ENCODE results near the gene APOA5.

DNA sequence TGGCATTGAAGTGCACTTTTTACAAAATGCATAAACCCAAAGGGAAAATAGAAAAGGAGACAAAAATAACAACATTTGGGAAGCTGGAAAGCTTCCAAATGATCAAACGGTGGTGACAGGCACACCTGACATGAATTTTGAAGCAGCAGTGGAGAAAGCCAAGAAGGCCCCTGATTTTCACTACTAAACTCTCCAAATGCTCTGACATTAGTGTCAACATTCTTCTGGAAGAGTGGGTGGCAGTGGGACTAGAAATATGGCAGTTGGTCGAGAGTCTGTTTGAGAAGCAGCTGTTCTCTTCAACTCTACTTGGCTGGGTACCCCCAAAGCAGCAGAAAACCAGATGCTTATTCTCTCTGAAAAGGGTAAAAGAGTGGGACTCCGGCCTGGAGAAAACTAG lies 12.3 kb upstream of the APOA5 start:
- TF ChIP-seq EZH2phosphoT487 (IDR thresholded peaks at IDR 0.05; ENCODE audit: insufficient read depth, low read depth): no peak
- no peak for TF ChIP-seq EZH2 (IDR thresholded peaks at IDR 0.05; ENCODE audit: insufficient read depth, poor library complexity, severe bottlenecking)

Measured in GM23248 (cell line).